Measurements from ENCODE around the gene STK16. TPM values are rescaled to one million over a fixed set of nuclear protein-coding genes. Genes with fewer than 3 reads are reported as not detected.
A peak's percentile ranks its signal among the peaks of the same experiment; 100 is the strongest.

STK16 gene
- total RNA-seq, 1 experiment from 2014 or later, result 21.6 TPM

DNA sequence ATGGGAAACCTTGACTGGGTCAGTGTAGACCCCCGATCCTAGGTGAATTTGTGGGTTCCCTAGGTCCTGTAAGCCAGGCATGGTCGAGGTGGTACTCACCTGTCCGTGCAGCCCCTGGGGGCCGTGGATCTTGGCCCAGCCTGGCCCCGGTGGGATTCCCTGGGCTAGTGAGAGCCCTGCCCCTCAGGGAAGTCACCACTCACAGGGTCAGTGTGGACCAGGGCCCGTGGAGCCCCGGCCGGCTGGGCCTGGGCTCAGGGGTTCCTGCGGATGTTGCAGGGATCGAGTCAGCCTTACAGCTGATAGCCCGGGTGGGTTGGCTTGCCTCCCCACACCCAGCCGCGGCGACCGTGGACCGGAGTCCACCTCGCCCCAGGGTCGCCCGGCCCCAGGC is 16.4 kb upstream of the STK16 start:
- Histone ChIP-seq H2BK120ac (ENCODE audit: low read depth, low read length, poor library complexity, severe bottlenecking) (no peak overlapping the region), H3K79me2 (ENCODE audit: insufficient read depth, low read length) (0 out of 2 replicates have a peak, but pooled peaks cover 2% of the 10 kb centered on the region), H3K14ac (ENCODE audit: insufficient read depth, low read length) (no peak overlapping the region; the same call in 1 of the 2 replicates), H4K5ac (ENCODE audit: insufficient read length, low read depth, low read length) (no peak overlapping the region), H3K23ac (ENCODE audit: insufficient read length, low read depth, low read length) (no peak overlapping the region), H4K8ac (replicated peaks; ENCODE audit: insufficient read length, low read depth, low read length) (no peak overlapping the region), H2AK5ac (ENCODE audit: insufficient read length, low read length) (no peak overlapping the region), H3K56ac (ENCODE audit: insufficient read length, low read depth, low read length) (no peak overlapping the region), H3K27me3 (ENCODE audit: insufficient read depth, low read length) (no peaks in the 10 kb centered on the region), H3T11ph (ENCODE audit: low read length) (no peak overlapping the region), H3K4me2 (ENCODE audit: insufficient read depth, insufficient read length, low read length) (peak overlapping the region; percentile 65), H3K18ac (ENCODE audit: insufficient read length, low read depth, low read length) (no peak overlapping the region), H2BK5ac (ENCODE audit: insufficient read length, low read length) (no peak overlapping the region), H2AFZ (ENCODE audit: low read length) (no peak overlapping the region), H3K27ac (ENCODE audit: insufficient read length, low read depth, low read length) (no peak overlapping the region), H4K20me1 (ENCODE audit: control insufficient read depth, insufficient read depth, insufficient read length) (no peaks in the 10 kb centered on the region), H2BK20ac (ENCODE audit: low read depth, low read length, poor library complexity, severe bottlenecking) (no peak overlapping the region), H3K9ac (ENCODE audit: extremely low read depth, insufficient read length, low read length) (peak overlapping the region; percentile 74), H4K91ac (ENCODE audit: insufficient read length, low read depth, low read length) (no peak overlapping the region), H2BK12ac (ENCODE audit: insufficient read length, low read depth, low read length) (no peak overlapping the region), H3K23me2 (ENCODE audit: insufficient read length, low read depth, low read length, poor library complexity, severe bottlenecking) (no peaks in the 10 kb centered on the region), H3K4ac (ENCODE audit: low read depth, low read length) (no peak overlapping the region), H3K9me3 (ENCODE audit: control insufficient read depth, low read depth, low read length) (no peaks in the 10 kb centered on the region), H3K4me1 (ENCODE audit: insufficient read depth, low read length) (no peaks in the 10 kb centered on the region), H2BK15ac (ENCODE audit: low read depth, low read length) (no peak overlapping the region), H3K79me1 (ENCODE audit: insufficient read depth, low read depth, low read length, poor library complexity, severe bottlenecking) (no peaks in the 10 kb centered on the region)
- TF ChIP-seq, protein P1, sequence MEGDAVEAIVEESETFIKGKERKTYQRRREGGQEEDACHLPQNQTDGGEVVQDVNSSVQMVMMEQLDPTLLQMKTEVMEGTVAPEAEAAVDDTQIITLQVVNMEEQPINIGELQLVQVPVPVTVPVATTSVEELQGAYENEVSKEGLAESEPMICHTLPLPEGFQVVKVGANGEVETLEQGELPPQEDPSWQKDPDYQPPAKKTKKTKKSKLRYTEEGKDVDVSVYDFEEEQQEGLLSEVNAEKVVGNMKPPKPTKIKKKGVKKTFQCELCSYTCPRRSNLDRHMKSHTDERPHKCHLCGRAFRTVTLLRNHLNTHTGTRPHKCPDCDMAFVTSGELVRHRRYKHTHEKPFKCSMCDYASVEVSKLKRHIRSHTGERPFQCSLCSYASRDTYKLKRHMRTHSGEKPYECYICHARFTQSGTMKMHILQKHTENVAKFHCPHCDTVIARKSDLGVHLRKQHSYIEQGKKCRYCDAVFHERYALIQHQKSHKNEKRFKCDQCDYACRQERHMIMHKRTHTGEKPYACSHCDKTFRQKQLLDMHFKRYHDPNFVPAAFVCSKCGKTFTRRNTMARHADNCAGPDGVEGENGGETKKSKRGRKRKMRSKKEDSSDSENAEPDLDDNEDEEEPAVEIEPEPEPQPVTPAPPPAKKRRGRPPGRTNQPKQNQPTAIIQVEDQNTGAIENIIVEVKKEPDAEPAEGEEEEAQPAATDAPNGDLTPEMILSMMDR (conservative IDR thresholded peaks at IDR 0.05), result no peak
- WGBS (ENCODE audit: extremely low coverage, insufficient read length, low lambda C conversion rate), result no CpG with 5 or more reads among the region's 19 CpGs
- Mint-ChIP-seq H3K36me3 (ENCODE audit: insufficient read depth in 1 of 3, low read depth in 3 of 3) (peaks cover 22 to 54% (median 48%) of the 10 kb centered on the region in 3 experiments), H3K27ac (peak overlapping the region in 1 of 3 experiments; percentile 40; a peak in 1 of 7 replicates), H3K4me1 (peaks cover 11% of the 10 kb centered on the region in 2 experiments), H3K4me3 (peak overlapping the region; percentile 81 to 99), H3K9me3 (no peaks in the 10 kb centered on the region; a peak in 1 of 5 replicates), H3K27me3 (ENCODE audit: low read depth) (no peaks in the 10 kb centered on the region)
- no peak for DNase-seq
